K562 (cell line): ENCODE measurements around the gene ADCY6. TPM values are rescaled to one million over a fixed set of nuclear protein-coding genes. Genes with fewer than 3 reads are reported as not detected.
A peak's percentile ranks its signal among the peaks of the same experiment; 100 is the strongest.

ENCODE experiments used
- DMBX1 ChIP-seq: fragments of 250-450 bp; sonication (Bioruptor Pico); IDR thresholded peaks from 2 replicates; pipeline ENCODE4 v1.8.0; 2022; ENCODE audit warnings: inconsistent platforms, mild to moderate bottlenecking, moderate library complexity, borderline replicate concordance
- MBD1 ChIP-seq: fragments of 250-450 bp; sonication (Bioruptor Pico); IDR thresholded peaks from 2 replicates; pipeline ENCODE4 v1.8.0; 2022; ENCODE audit warnings: inconsistent platforms
- SMARCC2 ChIP-seq: fragments of 450-650 bp; IDR thresholded peaks from 2 replicates; pipeline ENCODE4 v1.6.1; 2017; ENCODE audit warnings: antibody characterized with exemption, moderate library complexity, mild to moderate bottlenecking, low read depth
- TAF7 ChIP-seq: fragments of 450-650 bp; IDR thresholded peaks from 2 replicates; pipeline ENCODE4 v1.6.1; 2016; ENCODE audit warnings: missing genetic modification characterization, missing compliant biosample characterization
- ZNF253 ChIP-seq: fragments of 250-450 bp; sonication (Bioruptor Pico); conservative IDR thresholded peaks from 2 replicates; pipeline ENCODE4 v1.6.1; 2021; ENCODE audit warnings: mild to moderate bottlenecking
- ZNF318 ChIP-seq, 2 experiments: fragments of 450-650 bp; IDR thresholded peaks; 2 replicates each; pipeline ENCODE4 v1.6.1; 2016; ENCODE audit warnings: mild to moderate bottlenecking in 2 of 2, borderline replicate concordance in 1 of 2, low read depth in 1 of 2, moderate library complexity in 1 of 2
- ZNF592 ChIP-seq: fragments of 450-650 bp; IDR thresholded peaks from 2 replicates; pipeline ENCODE4 v1.6.1; 2017; ENCODE audit warnings: antibody characterized with exemption, mild to moderate bottlenecking
- ZNF695 ChIP-seq: fragments of 450-650 bp; formaldehyde crosslinking; IDR thresholded peaks from 2 replicates; pipeline ENCODE4 v1.4.0; 2020; ENCODE audit warnings: mild to moderate bottlenecking, moderate library complexity
- polyA plus RNA-seq, 8 experiments: library from polyadenylated mRNA; depleted of rRNA in 4 of 8; stranded (reverse) in 5 of 8; unstranded in 3 of 8; fragments of >200 nt; fragmentation: Nextera tagmentation in 2 of 8; fragmentation: Illumina TruSeq in 1 of 8; extraction: Ambion mirVana in 2 of 8; extraction: Trizol in 1 of 8; gene quantifications; 2 replicates each; pipeline versions ENCODE4 v1.2.1 to v1.2.3, GENCODE V29; 2011 to 2014; ENCODE audit warnings: inconsistent platforms in 1 of 8, missing spikeins in 1 of 8
- total RNA-seq, 7 experiments: library from RNA; depleted of rRNA in 6 of 7; stranded (reverse); fragments of >200 nt in 6 of 7; fragmentation: Illumina TruSeq in 2 of 7; extraction: Trizol in 2 of 7; gene quantifications; 2 replicates each; pipeline versions ENCODE4 v1.2.1 to v1.2.3, GENCODE V29; 2011 to 2021; ENCODE audit warnings: low replicate concordance in 1 of 7
- TF ChIP-seq, protein P1 (sequence below): fragments of 250-450 bp; sonication (Bioruptor Pico); IDR thresholded peaks from 2 replicates; pipeline ENCODE4 v1.9.0; 2021; ENCODE audit warnings: mild to moderate bottlenecking, inconsistent platforms

ADCY6 gene
- total and polyA plus RNA-seq, 9 of the 15 experiments (the other 6 are each of a cell fraction or from before 2014, with no cell fraction given): 0.01 to 1.0 (median 0.53) TPM

DNA sequence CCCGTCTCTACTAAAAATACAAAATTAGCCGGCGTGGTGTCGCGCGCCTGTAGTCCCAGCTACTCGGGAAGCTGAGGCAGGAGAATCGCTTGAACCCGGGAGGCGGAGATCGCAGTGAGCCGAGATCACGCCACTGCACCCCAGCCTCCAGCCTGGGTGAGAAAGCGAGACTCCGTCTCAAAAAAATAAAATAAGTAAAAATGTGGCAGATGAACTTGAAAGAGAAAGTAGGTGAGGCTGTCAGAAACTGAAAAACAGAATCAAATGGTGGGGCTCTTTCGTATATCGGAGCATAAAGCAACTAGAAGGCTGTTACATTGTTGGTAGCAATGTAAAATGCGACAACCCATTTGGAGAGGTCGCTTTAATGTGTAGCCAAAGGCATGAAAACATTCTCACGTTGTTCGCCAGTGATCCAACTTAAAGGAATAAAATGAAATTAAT is 71.6 kb downstream of the ADCY6 start (continued):
- peak; percentile 36; the same call in 1 of the 2 replicates for TF ChIP-seq ZNF592
- TF ChIP-seq, protein P1, sequence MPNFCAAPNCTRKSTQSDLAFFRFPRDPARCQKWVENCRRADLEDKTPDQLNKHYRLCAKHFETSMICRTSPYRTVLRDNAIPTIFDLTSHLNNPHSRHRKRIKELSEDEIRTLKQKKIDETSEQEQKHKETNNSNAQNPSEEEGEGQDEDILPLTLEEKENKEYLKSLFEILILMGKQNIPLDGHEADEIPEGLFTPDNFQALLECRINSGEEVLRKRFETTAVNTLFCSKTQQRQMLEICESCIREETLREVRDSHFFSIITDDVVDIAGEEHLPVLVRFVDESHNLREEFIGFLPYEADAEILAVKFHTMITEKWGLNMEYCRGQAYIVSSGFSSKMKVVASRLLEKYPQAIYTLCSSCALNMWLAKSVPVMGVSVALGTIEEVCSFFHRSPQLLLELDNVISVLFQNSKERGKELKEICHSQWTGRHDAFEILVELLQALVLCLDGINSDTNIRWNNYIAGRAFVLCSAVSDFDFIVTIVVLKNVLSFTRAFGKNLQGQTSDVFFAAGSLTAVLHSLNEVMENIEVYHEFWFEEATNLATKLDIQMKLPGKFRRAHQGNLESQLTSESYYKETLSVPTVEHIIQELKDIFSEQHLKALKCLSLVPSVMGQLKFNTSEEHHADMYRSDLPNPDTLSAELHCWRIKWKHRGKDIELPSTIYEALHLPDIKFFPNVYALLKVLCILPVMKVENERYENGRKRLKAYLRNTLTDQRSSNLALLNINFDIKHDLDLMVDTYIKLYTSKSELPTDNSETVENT: no peak
- TF ChIP-seq ZNF253 (CRISPR knock-in tag): no peak
- peak; percentile 68 for TF ChIP-seq SMARCC2
- peak; percentile 55 for TF ChIP-seq TAF7 (tag)
- TF ChIP-seq DMBX1 (CRISPR knock-in tag): 0 out of 2 replicates have a peak, but pooled peaks have one; percentile 0
- TF ChIP-seq ZNF695 (CRISPR knock-in tag): no peak
- 0 out of 4 replicates have a peak, but pooled peaks of 1 of the 2 experiments have one; percentile 3 for TF ChIP-seq ZNF318 (IDR thresholded peaks at IDR 0.05; ENCODE audit: borderline replicate concordance in 1 of 2, low read depth in 1 of 2)
- no peak for TF ChIP-seq MBD1 (CRISPR knock-in tag)
